K562 (cell line): Measurements from ENCODE around the gene MAPKAPK3. TPM values are rescaled to one million over a fixed set of nuclear protein-coding genes. Genes with fewer than 3 reads are reported as not detected.

Source experiments
- ATAC-seq: fragments of 200-7000 bp; cut with Tn5 transposase; 3 replicates; pipeline ENCODE4 v1.9.1; 2020; ENCODE audit warnings: moderate library complexity
- BruUV-seq: library from RNA; stranded (reverse); fragments of 400-500 nt; replicated peaks from 2 replicates; lab custom pipeline; 2021; lab: Mats Ljungman, UMichigan
- CTCF ChIA-PET: fragments of 300-600 bp; formaldehyde crosslinking; extraction: SDS; loops from one replicate; lab custom pipeline; 2021; ENCODE audit warnings: low intra/inter-chr PET ratio; lab: Yijun Ruan, JAX
- POLR2A ChIA-PET: fragments of 300-600, 350-650 bp; sonication (Branson Sonifier 250); formaldehyde crosslinking; extraction: SDS; loops from one replicate; lab custom pipeline; 2021; ENCODE audit warnings: antibody characterized with exemption, inconsistent platforms; lab: Yijun Ruan, JAX
- DNase-seq, 4 experiments: peaks; one replicate each; pipeline versions ENCODE4 v3.0.0 to v3.0.0-alpha.2; 2011 to 2018; ENCODE audit warnings: low spot score in 3 of 4, mixed read lengths in 3 of 4; ENCODE audit errors: extremely low read depth in 1 of 4
- FAIRE-seq: peaks from 2 replicates; lab custom pipeline; 2011; peaks lifted over from hg19 to GRCh38; lab: Jason Lieb, UNC
- H2AFZ ChIP-seq: 2 replicates; pipeline ENCODE4 v1.6.0; 2011; ENCODE audit warnings: low read depth, low read length, control low read depth, inconsistent platforms
- H3K27ac ChIP-seq: fragments of 200-600 bp; 3 replicates; pipeline ENCODE4 v1.8.0; 2011; ENCODE audit warnings: low read depth, mild to moderate bottlenecking, control low read depth, inconsistent platforms, low read length, moderate library complexity, mixed read lengths; ENCODE audit errors: extremely low read depth
- H3K27me3 ChIP-seq, 2 experiments: fragments of 300-600 bp in 1 of 2; 2 replicates in 1 of 2; 3 replicates in 1 of 2; pipeline versions ENCODE4 v1.6.0 to v1.8.0; 2011; ENCODE audit warnings: inconsistent platforms in 2 of 2, low read length in 2 of 2, mild to moderate bottlenecking in 1 of 2, mixed read lengths in 1 of 2, moderate library complexity in 1 of 2; ENCODE audit not compliant: control insufficient read depth in 2 of 2, insufficient read depth in 2 of 2
- H3K36me3 ChIP-seq: fragments of 300-600 bp; 3 replicates; pipeline ENCODE4 v1.8.0; 2011; ENCODE audit warnings: mild to moderate bottlenecking, low read length, inconsistent platforms; ENCODE audit not compliant: control insufficient read depth, insufficient read depth
- H3K4me1 ChIP-seq, 2 experiments: fragments of 200-600 bp in 1 of 2; replicated peaks in 1 of 2; 2 replicates in 1 of 2; 3 replicates in 1 of 2; pipeline versions ENCODE4 v1.5.1 to v1.8.0; 2011; ENCODE audit warnings: inconsistent platforms in 2 of 2, low read length in 2 of 2, mild to moderate bottlenecking in 1 of 2, mixed read lengths in 1 of 2, moderate library complexity in 1 of 2; ENCODE audit not compliant: control insufficient read depth in 2 of 2, insufficient read depth in 2 of 2
- H3K4me2 ChIP-seq: 2 replicates; pipeline ENCODE4 v1.6.1; 2011; ENCODE audit warnings: low read length, control low read depth, inconsistent platforms, mixed read lengths; ENCODE audit not compliant: insufficient read depth
- H3K4me3 ChIP-seq: fragments of 200-600 bp; sonication (generic), shearing (Covaris generic); 2 replicates; pipeline ENCODE4 v1.5.1; 2016; ENCODE audit warnings: control low read depth, inconsistent platforms
- H3K79me2 ChIP-seq: fragments of 200-600 bp; 3 replicates; pipeline ENCODE4 v1.8.0; 2011; ENCODE audit warnings: low read length, inconsistent platforms; ENCODE audit not compliant: control insufficient read depth, insufficient read depth
- H3K9ac ChIP-seq, 2 experiments: 2 replicates each; pipeline versions ENCODE4 v1.6.0 to v1.6.1; 2011; ENCODE audit warnings: low read depth in 2 of 2, low read length in 2 of 2, control low read depth in 1 of 2, inconsistent platforms in 1 of 2, mild to moderate bottlenecking in 1 of 2, mixed read lengths in 1 of 2; ENCODE audit not compliant: insufficient read depth in 1 of 2
- H3K9me1 ChIP-seq: one replicate; pipeline ENCODE4 v1.6.0; 2011; ENCODE audit warnings: inconsistent platforms, mild to moderate bottlenecking, low read length, moderate library complexity; ENCODE audit not compliant: control insufficient read depth, insufficient read depth
- H3K9me3 ChIP-seq: replicated peaks from 2 replicates; pipeline ENCODE4 v1.5.1; 2011; ENCODE audit warnings: low read depth, low read length, inconsistent platforms; ENCODE audit not compliant: control insufficient read depth, insufficient read depth
- H4K20me1 ChIP-seq: replicated peaks from 2 replicates; pipeline ENCODE4 v1.6.1; 2011; ENCODE audit warnings: low read length, inconsistent platforms, mixed read lengths; ENCODE audit not compliant: control insufficient read depth, insufficient read depth
- CBX2 ChIP-seq: fragments of 200-600 bp; sonication (generic); IDR thresholded peaks from one replicate; pipeline ENCODE4 v1.6.1; 2012; ENCODE audit warnings: mild to moderate bottlenecking, low read length, inconsistent platforms; ENCODE audit not compliant: insufficient read depth, poor library complexity, severe bottlenecking
- CBX5 ChIP-seq: IDR thresholded peaks from 2 replicates; pipeline ENCODE4 v1.6.1; 2014; ENCODE audit warnings: low read depth, borderline replicate concordance
- CHCHD3 ChIP-seq: fragments of 250-450 bp; sonication (Bioruptor Pico); IDR thresholded peaks from 2 replicates; pipeline ENCODE4 v2.1.2; 2022; ENCODE audit warnings: mild to moderate bottlenecking
- FOXJ2 ChIP-seq: fragments of 200-800 bp; sonication (Bioruptor generic); IDR thresholded peaks from 2 replicates; pipeline ENCODE4 v1.6.1; 2016; ENCODE audit warnings: missing genetic modification characterization, missing compliant biosample characterization
- MECOM ChIP-seq: fragments of 250-450 bp; sonication (Bioruptor Pico); IDR thresholded peaks from 2 replicates; pipeline ENCODE4 v1.8.0; 2022; ENCODE audit warnings: inconsistent platforms
- NFE2 ChIP-seq: IDR thresholded peaks from 2 replicates; pipeline ENCODE4 v1.6.1; 2014; ENCODE audit warnings: antibody characterized with exemption, low read depth
- POLR3G ChIP-seq: IDR thresholded peaks from 2 replicates; pipeline ENCODE4 v1.6.1; 2011; ENCODE audit not compliant: insufficient read length, insufficient replicate concordance; ENCODE audit errors: extremely low read depth
- PRMT5 ChIP-seq: sonication (generic); formaldehyde crosslinking; IDR thresholded peaks from 2 replicates; pipeline ENCODE4 v1.5.0; 2020; ENCODE audit warnings: missing genetic modification reagents
- SMAD2 ChIP-seq: fragments of 150-350 bp; IDR thresholded peaks from 2 replicates; pipeline ENCODE4 v1.6.1; 2014; ENCODE audit warnings: low read depth, mild to moderate bottlenecking, low read length
- TCF7L2 ChIP-seq: fragments of 150-350 bp; IDR thresholded peaks from 2 replicates; pipeline ENCODE4 v1.6.1; 2016; ENCODE audit warnings: low read depth, mild to moderate bottlenecking, low read length, moderate library complexity
- ZBED1 ChIP-seq: IDR thresholded peaks from 2 replicates; pipeline ENCODE4 v1.6.1; 2014
- ZNF212 ChIP-seq: fragments of 450-650 bp; formaldehyde crosslinking; IDR thresholded peaks from 2 replicates; pipeline ENCODE4 v1.4.0; 2020; ENCODE audit warnings: mild to moderate bottlenecking
- ZNF436 ChIP-seq: fragments of 250-450, 450-650 bp; sonication (Bioruptor Pico); formaldehyde crosslinking; IDR thresholded peaks from 2 replicates; pipeline ENCODE4 v1.7.0; 2020; ENCODE audit warnings: mild to moderate bottlenecking
- ZNF77 ChIP-seq: fragments of 250-450 bp; sonication (Bioruptor Pico); IDR thresholded peaks from 2 replicates; pipeline ENCODE4 v1.5.0; 2020
- WGBS: fragments of 100-300 bp; shearing (Covaris generic); methylation state at CpG from one replicate; pipeline ENCODE4 v1.1.6; 2016; ENCODE audit warnings: low coverage, mixed read lengths; ENCODE audit not compliant: insufficient coverage; ENCODE audit errors: missing lambda C conversion rate; 5-methylcytosine and 5-hydroxymethylcytosine counted together
- in situ Hi-C: fragments of 300-500 bp; cut with MboI; formaldehyde crosslinking; loops from 4 replicates; pipeline ENCODE4 v1.15.0; 2018; ENCODE audit warnings: inconsistent platforms, mixed read lengths
- intact Hi-C: fragments of 100-400 bp; cut with micrococcal nuclease; formaldehyde crosslinking; loops from 2 replicates; pipeline ENCODE4 v1.14.2; 2022
- polyA plus RNA-seq, 8 experiments: library from polyadenylated mRNA; depleted of rRNA in 4 of 8; stranded (reverse) in 5 of 8; unstranded in 3 of 8; fragments of >200 nt; fragmentation: Nextera tagmentation in 2 of 8; fragmentation: Illumina TruSeq in 1 of 8; extraction: Ambion mirVana in 2 of 8; extraction: Trizol in 1 of 8; gene quantifications; 2 replicates each; pipeline versions ENCODE4 v1.2.1 to v1.2.3, GENCODE V29; 2011 to 2014; ENCODE audit warnings: inconsistent platforms in 1 of 8, missing spikeins in 1 of 8
- total RNA-seq, 7 experiments: library from RNA; depleted of rRNA in 6 of 7; stranded (reverse); fragments of >200 nt in 6 of 7; fragmentation: Illumina TruSeq in 2 of 7; extraction: Trizol in 2 of 7; gene quantifications; 2 replicates each; pipeline versions ENCODE4 v1.2.1 to v1.2.3, GENCODE V29; 2011 to 2021; ENCODE audit warnings: low replicate concordance in 1 of 7
- TF ChIP-seq, protein P1 (sequence below): fragments of 250-450 bp; sonication (Bioruptor Pico); IDR thresholded peaks from 2 replicates; pipeline ENCODE4 v1.8.0; 2021; ENCODE audit warnings: borderline replicate concordance, mild to moderate bottlenecking, moderate library complexity; ENCODE audit not compliant: poor library complexity, severe bottlenecking
- TF ChIP-seq, protein P2 (sequence below): sonication (generic); IDR thresholded peaks from 2 replicates; pipeline ENCODE4 v1.6.1; 2016

MAPKAPK3 gene
- total and polyA plus RNA-seq, 9 of the 15 experiments (the other 6 are each of a cell fraction or from before 2014, with no cell fraction given): 8.0 to 56.4 (median 41.2) TPM

DNA sequence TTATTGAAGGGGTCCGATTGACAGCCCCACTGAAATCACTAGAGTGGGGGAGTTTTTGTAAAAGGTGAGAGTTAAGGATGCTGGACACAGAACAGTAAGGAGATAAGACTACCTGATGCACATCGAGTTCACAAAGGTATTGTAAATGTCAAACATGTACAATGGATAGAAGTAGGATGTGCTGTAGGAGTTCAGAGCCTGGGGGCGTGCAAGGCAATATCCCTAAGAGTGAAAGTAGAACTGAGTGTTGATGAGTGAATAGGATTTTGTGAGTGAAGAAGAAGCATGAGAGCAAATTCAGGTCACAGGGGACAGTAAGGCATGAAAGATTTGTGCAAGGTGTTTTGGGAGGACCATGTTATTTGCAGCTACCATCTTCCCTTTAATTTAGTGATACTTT lies 79.3 kb downstream of the MAPKAPK3 start:
- no peaks in the 10 kb centered on the region for H3K27me3 ChIP-seq
- intact Hi-C loops (no loop called here), in situ Hi-C loops (no loop called here)
- no peak overlapping the region for H2AFZ ChIP-seq
- no peaks in the 10 kb centered on the region for H3K9me3 ChIP-seq
- H3K9ac ChIP-seq: no peak overlapping the region
- no peaks in the 10 kb centered on the region for H3K9me1 ChIP-seq
- CTCF ChIA-PET: no interaction called here
- no peak for FAIRE-seq
- no peaks in the 10 kb centered on the region for H4K20me1 ChIP-seq
- H3K79me2 ChIP-seq: no peaks in the 10 kb centered on the region
- ATAC-seq: no peak
- WGBS: 0% methylated on average over 3 of the region's 3 CpGs
- no peak overlapping the region for H3K4me3 ChIP-seq
- DNase-seq: no peak
- H3K4me2 ChIP-seq: no peak overlapping the region
- TF ChIP-seq CHCHD3 (CRISPR knock-in tag) (no peak), ZNF77 (CRISPR knock-in tag) (no peak), CBX5 (no peak), PRMT5 (no peak), FOXJ2 (tag) (no peak), MECOM (no peak), ZNF212 (no peak), ZBED1 (no peak), TCF7L2 (no peak), POLR3G (no peak), SMAD2 (no peak), NFE2 (no peak), ZNF436 (CRISPR knock-in tag) (no peak), CBX2 (no peak)
- TF ChIP-seq, protein P1, sequence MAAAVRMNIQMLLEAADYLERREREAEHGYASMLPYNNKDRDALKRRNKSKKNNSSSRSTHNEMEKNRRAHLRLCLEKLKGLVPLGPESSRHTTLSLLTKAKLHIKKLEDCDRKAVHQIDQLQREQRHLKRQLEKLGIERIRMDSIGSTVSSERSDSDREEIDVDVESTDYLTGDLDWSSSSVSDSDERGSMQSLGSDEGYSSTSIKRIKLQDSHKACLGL (CRISPR knock-in tag): no peak
- TF ChIP-seq, protein P2, sequence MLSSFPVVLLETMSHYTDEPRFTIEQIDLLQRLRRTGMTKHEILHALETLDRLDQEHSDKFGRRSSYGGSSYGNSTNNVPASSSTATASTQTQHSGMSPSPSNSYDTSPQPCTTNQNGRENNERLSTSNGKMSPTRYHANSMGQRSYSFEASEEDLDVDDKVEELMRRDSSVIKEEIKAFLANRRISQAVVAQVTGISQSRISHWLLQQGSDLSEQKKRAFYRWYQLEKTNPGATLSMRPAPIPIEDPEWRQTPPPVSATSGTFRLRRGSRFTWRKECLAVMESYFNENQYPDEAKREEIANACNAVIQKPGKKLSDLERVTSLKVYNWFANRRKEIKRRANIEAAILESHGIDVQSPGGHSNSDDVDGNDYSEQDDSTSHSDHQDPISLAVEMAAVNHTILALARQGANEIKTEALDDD: no peak
- TF ChIP-seq, all 486 proteins: peak for 0
- POLR2A ChIA-PET: interaction anchor here (0.7 kb wide), 1 partner anchor 105 kb away, joined by 4 read pairs; no protein-coding TSS in a partner anchor
- no TSS peak for BruUV-seq
- Histone ChIP-seq H3K27ac (no peak overlapping the region), H3K4me1 (no peaks in the 10 kb centered on the region), H3K36me3 (no peaks in the 10 kb centered on the region)
